HG03039 (cell line): Measurements from ENCODE around the gene ANKRD42.

Source experiments
- ATAC-seq: cut with Tn5 transposase; IDR thresholded peaks from one replicate; pipeline ENCODE4 v1.9.1; 2021; ENCODE audit warnings: mild to moderate bottlenecking, moderate library complexity; ENCODE audit not compliant: unreplicated experiment

Gene ANKRD42

GRCh38 chr11:83285771-83286528, 92.4 kb downstream of the ANKRD42 start, which contains the start of gene CCDC90B:
TSS of gene CCDC90B (minus strand) at chr11:83286367. CDS start at chr11:83285972, 395 bp downstream.
- peak; percentile 89 for ATAC-seq

DNA sequence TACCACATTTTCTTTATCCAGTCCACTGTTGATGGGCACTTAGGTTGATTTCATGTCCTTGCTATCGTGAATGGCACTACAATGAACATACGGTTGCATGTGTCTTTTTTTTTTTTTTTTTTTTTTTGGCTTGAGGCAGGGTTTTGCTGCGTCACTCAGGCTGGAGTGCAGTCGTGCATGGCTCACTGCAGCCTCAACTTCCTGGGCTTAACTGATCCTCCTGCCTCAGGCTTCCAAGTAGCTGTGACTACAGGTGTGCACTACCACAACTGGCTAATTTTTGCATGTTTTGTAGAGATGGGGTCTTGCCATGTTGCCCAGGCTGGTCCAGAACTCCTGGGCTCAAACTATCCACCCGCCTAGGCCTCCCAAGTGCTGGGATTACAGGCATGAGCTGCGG, 94.1 kb downstream of the ANKRD42 start:
- ATAC-seq = no peak

DNA sequence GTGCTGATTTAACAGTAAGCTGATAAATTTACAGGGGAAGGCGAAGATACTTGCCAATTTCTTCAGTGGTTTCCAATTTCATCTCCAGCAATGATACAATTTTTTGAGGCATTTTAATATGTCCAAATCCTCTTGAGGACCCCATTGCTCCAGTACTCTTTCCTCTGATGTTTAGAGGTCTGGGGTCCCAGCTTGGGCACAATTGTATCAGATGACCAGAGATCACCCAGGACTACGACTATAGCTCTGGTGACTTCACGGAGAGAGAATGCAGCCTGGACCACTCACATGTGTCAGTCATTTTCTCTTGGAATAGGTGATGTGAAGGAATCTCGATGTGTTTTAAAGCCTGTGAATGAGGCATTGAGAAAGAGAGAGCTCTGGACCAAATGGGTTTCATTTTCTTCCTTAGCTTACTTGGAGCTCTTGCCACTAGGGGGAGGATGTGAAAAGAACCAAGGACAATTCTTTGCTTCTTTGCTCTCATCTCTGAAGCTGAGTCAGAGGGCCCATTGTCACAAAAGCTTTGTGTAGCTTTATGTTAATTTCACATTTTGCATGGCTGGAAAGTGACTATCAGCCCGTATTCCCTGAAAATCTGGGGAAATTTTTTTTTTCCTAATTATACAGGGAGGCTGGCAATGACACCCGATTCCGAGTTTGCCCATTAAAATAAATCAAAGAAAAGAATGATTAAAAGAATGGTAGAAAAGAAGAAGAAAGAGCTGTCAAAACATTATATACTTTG, 99.4 kb downstream of the ANKRD42 start:
- peak; percentile 67 for ATAC-seq

GRCh38 chr11:83293457-83293774, 99.9 kb downstream of the ANKRD42 start:
- no peak for ATAC-seq

DNA sequence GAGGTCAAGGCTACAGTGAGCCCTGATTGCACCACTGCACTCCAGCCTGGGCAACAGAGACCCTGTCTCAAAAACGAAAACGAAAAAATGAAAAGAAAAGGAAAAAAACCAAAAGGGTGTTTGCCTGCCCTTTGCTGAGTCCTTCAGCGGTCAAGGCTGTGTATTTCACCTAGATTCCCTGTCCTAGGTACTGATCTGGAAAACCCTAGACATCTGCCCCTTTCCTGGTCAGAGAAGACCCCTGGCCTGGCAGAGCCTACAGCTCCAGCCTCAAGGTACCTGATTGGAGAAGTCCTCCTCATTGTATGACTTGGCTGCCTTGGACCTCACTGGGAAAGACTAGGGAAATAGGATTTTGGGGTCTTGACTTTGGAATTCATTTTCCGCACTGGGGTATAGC, 100.7 kb downstream of the ANKRD42 start:
- ATAC-seq = no peak
